AG08396 (cell line): ENCODE results near the gene ESYT3.
"Not testable (repeated sequence)": the region's sequence is repeated elsewhere in the genome, so short reads cannot be mapped to it uniquely, and the experiment has no call there.

Experiments
- DNase-seq: peaks from one replicate; pipeline ENCODE4 v3.0.0; 2012; ENCODE audit warnings: low spot score, mixed read lengths

ESYT3 gene

GRCh38 chr3:138443091-138443490 is 8.7 kb downstream of the ESYT3 start:
- DNase-seq = no peak

- no peak for DNase-seq
Measured at GRCh38 chr3:138443521-138444503, 9.4 kb downstream of the ESYT3 start.

- no peak for DNase-seq
Measured at GRCh38 chr3:138445236-138445635, 10.8 kb downstream of the ESYT3 start.

GRCh38 chr3:138445654-138446053 is 11.2 kb downstream of the ESYT3 start:
- DNase-seq = no peak

- DNase-seq = no peak
Measured at GRCh38 chr3:138448631-138449030, 14.2 kb downstream of the ESYT3 start.

- DNase-seq = no peak
Measured at GRCh38 chr3:138449490-138449889, 15.1 kb downstream of the ESYT3 start.

GRCh38 chr3:138450181-138450580 is 15.8 kb downstream of the ESYT3 start:
- DNase-seq = no peak

- no peak for DNase-seq
Measured at GRCh38 chr3:138450704-138451424, 16.4 kb downstream of the ESYT3 start.

GRCh38 chr3:138451595-138452162 is 17.3 kb downstream of the ESYT3 start:
- no peak for DNase-seq

GRCh38 chr3:138452436-138452835 is 18.0 kb downstream of the ESYT3 start:
- DNase-seq = no peak

- not testable (repeated sequence) for DNase-seq
Measured at GRCh38 chr3:138453940-138454339, 19.5 kb downstream of the ESYT3 start.

GRCh38 chr3:138455801-138456716 is 21.6 kb downstream of the ESYT3 start:
- DNase-seq = no peak

- DNase-seq = no peak
Measured at GRCh38 chr3:138456961-138457862, 22.8 kb downstream of the ESYT3 start.

GRCh38 chr3:138457863-138458735 is 23.7 kb downstream of the ESYT3 start:
- no peak for DNase-seq

GRCh38 chr3:138458774-138459499 is 24.5 kb downstream of the ESYT3 start:
- no peak for DNase-seq

GRCh38 chr3:138459619-138460535 is 25.5 kb downstream of the ESYT3 start:
- no peak for DNase-seq

GRCh38 chr3:138460536-138461205 is 26.3 kb downstream of the ESYT3 start:
- no peak for DNase-seq
